ENCODE results near the gene AK1. TPM values are rescaled to one million over a fixed set of nuclear protein-coding genes. Genes with fewer than 3 reads are reported as not detected.

Gene AK1
- total and polyA plus RNA-seq, 2 of the 13 experiments (the other 11 are each of a cell fraction or from before 2014, with no cell fraction given) = 19.1 to 32.8 TPM

- H3K9ac ChIP-seq (ENCODE audit: insufficient read depth, low read depth, low read length) = no peak overlapping the region
- no peaks in the 10 kb centered on the region; a peak in 1 of 5 replicates for H3K36me3 ChIP-seq (replicated peaks in 1 of 2; ENCODE audit: control insufficient read depth in 1 of 2, insufficient read depth in 2 of 2, low read length in 2 of 2)
- no peaks in the 10 kb centered on the region for H3K27me3 ChIP-seq (ENCODE audit: control insufficient read depth in 1 of 2, insufficient read depth in 2 of 2, low read length in 2 of 2)
- BruUV-seq (replicated peaks) = no TSS peak
- DNase-seq (ENCODE audit: low spot score) = no peak
- peaks cover 39% of the 10 kb centered on the region for H3K4me1 ChIP-seq (ENCODE audit: insufficient read depth, low read length)
- no peaks in the 10 kb centered on the region for H4K20me1 ChIP-seq (ENCODE audit: insufficient read depth, low read length)
- H3K4me3 ChIP-seq (replicated peaks in 1 of 3; ENCODE audit: insufficient read depth in 1 of 3, low read depth in 2 of 3, low read length in 3 of 3) = no peak overlapping the region
- ChIA-PET POLR2A (no interaction called here), CTCF (ENCODE audit: low intra/inter-chr PET ratio, low total read pairs) (no interaction called here)
- H3K27ac ChIP-seq (ENCODE audit: extremely low read length, insufficient read depth, low read length) = no peak overlapping the region
- FAIRE-seq = no peak
- WGBS (ENCODE audit: low lambda C conversion rate) = 20% methylated on average over 1 of the region's 19 CpGs
- no peaks in the 10 kb centered on the region for H3K9me3 ChIP-seq (ENCODE audit: low read length)
- no peaks in the 10 kb centered on the region for H3K79me2 ChIP-seq (ENCODE audit: insufficient read depth, low read length)
- no peak overlapping the region for H3K4me2 ChIP-seq (ENCODE audit: low read depth, low read length)
- ATAC-seq = no peak
- intact Hi-C loops (cut with micrococcal nuclease; ENCODE audit: unreplicated experiment) = no loop called here
- no peak overlapping the region for H2AFZ ChIP-seq (ENCODE audit: low read length)
- in situ Hi-C loops (cut with HindIII; ENCODE audit: extremely low pct_ligation_motif_present, low pct_unique_long_range_greater_than_20kb) = loop anchor here (5.0 kb wide), 1 partner anchor 44 kb away; the partner anchor contains the start of gene ST6GALNAC4
- 0 out of 2 replicates have a peak, but pooled peaks have one; percentile 30 for TF ChIP-seq RFX1 (IDR thresholded peaks at IDR 0.05)
- TF ChIP-seq, protein P1, sequence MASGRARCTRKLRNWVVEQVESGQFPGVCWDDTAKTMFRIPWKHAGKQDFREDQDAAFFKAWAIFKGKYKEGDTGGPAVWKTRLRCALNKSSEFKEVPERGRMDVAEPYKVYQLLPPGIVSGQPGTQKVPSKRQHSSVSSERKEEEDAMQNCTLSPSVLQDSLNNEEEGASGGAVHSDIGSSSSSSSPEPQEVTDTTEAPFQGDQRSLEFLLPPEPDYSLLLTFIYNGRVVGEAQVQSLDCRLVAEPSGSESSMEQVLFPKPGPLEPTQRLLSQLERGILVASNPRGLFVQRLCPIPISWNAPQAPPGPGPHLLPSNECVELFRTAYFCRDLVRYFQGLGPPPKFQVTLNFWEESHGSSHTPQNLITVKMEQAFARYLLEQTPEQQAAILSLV (CRISPR knock-in tag; IDR thresholded peaks at IDR 0.05; ENCODE audit: borderline replicate concordance) = no peak
Observed at GRCh38 chr9:127873223-127873691, 4.2 kb downstream of the AK1 start.

GRCh38 chr9:127872369-127873222 is 4.9 kb downstream of the AK1 start:
- in situ Hi-C loops (cut with HindIII; ENCODE audit: extremely low pct_ligation_motif_present, low pct_unique_long_range_greater_than_20kb) (loop anchor here (5.0 kb wide), 1 partner anchor 45 kb away; the partner anchor contains the start of gene ST6GALNAC4), intact Hi-C loops (cut with micrococcal nuclease; ENCODE audit: unreplicated experiment) (no loop called here)
- no peaks in the 10 kb centered on the region; a peak in 1 of 5 replicates for H3K36me3 ChIP-seq (replicated peaks in 1 of 2; ENCODE audit: control insufficient read depth in 1 of 2, insufficient read depth in 2 of 2, low read length in 2 of 2)
- no peak overlapping the region for H3K4me2 ChIP-seq (ENCODE audit: low read depth, low read length)
- no peaks in the 10 kb centered on the region for H3K27me3 ChIP-seq (ENCODE audit: control insufficient read depth in 1 of 2, insufficient read depth in 2 of 2, low read length in 2 of 2)
- no peak overlapping the region for H3K27ac ChIP-seq (ENCODE audit: extremely low read length, insufficient read depth, low read length)
- no peaks in the 10 kb centered on the region for H4K20me1 ChIP-seq (ENCODE audit: insufficient read depth, low read length)
- peaks cover 33% of the 10 kb centered on the region for H3K4me1 ChIP-seq (ENCODE audit: insufficient read depth, low read length)
- H3K4me3 ChIP-seq (replicated peaks in 1 of 3; ENCODE audit: insufficient read depth in 1 of 3, low read depth in 2 of 3, low read length in 3 of 3) = no peak overlapping the region
- DNase-seq (ENCODE audit: low spot score) (no peak), ATAC-seq (no peak), FAIRE-seq (no peak)
- H3K79me2 ChIP-seq (ENCODE audit: insufficient read depth, low read length) = no peaks in the 10 kb centered on the region
- ChIA-PET POLR2A (no interaction called here), CTCF (ENCODE audit: low intra/inter-chr PET ratio, low total read pairs) (no interaction called here)
- H2AFZ ChIP-seq (ENCODE audit: low read length) = no peak overlapping the region
- TF ChIP-seq PAWR (CRISPR knock-in tag; IDR thresholded peaks at IDR 0.05; ENCODE audit: borderline replicate concordance) (no peak), ZSCAN9 (CRISPR knock-in tag; IDR thresholded peaks at IDR 0.05; ENCODE audit: borderline replicate concordance) (no peak), JUN (CRISPR knock-in tag; IDR thresholded peaks at IDR 0.05) (no peak), DR1 (CRISPR knock-in tag; IDR thresholded peaks at IDR 0.05) (no peak), SOX6 (IDR thresholded peaks at IDR 0.05) (no peak), SOX6 (CRISPR knock-in tag; IDR thresholded peaks at IDR 0.05) (no peak), ZNF362 (CRISPR knock-in tag; IDR thresholded peaks at IDR 0.05; ENCODE audit: borderline replicate concordance) (no peak), ZNF614 (CRISPR knock-in tag; IDR thresholded peaks at IDR 0.05; ENCODE audit: borderline replicate concordance) (no peak), RBFOX2 (IDR thresholded peaks at IDR 0.05; ENCODE audit: low read depth, low read length) (no peak)
- WGBS (ENCODE audit: low lambda C conversion rate) = 92% methylated on average over 11 of the region's 20 CpGs
- H3K9ac ChIP-seq (ENCODE audit: insufficient read depth, low read depth, low read length) = no peak overlapping the region
- H3K9me3 ChIP-seq (ENCODE audit: low read length) = no peaks in the 10 kb centered on the region
- no TSS peak for BruUV-seq (replicated peaks)

Data from HepG2 (cell line).